H1 (cell line): Measurements from ENCODE around the gene BRIP1. TPM values are rescaled to one million over a fixed set of nuclear protein-coding genes. Genes with fewer than 3 reads are reported as not detected.
"Not testable (repeated sequence)": the region's sequence is repeated elsewhere in the genome, so short reads cannot be mapped to it uniquely, and the experiment has no call there.

Experiments
- CTCF ChIA-PET: fragments of 300-600 bp; sonication (Branson Sonifier 250); formaldehyde crosslinking; loops from one replicate; lab custom pipeline; 2021; ENCODE audit not compliant: partially characterized antibody; lab: Charles Lee
- POLR2A ChIA-PET: fragments of 300-600 bp; sonication (Branson Sonifier 250); formaldehyde crosslinking; loops from one replicate; lab custom pipeline; 2021; ENCODE audit warnings: inconsistent platforms; ENCODE audit not compliant: partially characterized antibody; lab: Charles Lee
- DNase-seq, 2 experiments: peaks; one replicate each; pipeline versions ENCODE4 v3.0.0 to v3.0.0-alpha.2; 2010 to 2022; ENCODE audit warnings: low spot score in 2 of 2, low read depth in 1 of 2, mixed read lengths in 1 of 2
- FAIRE-seq: peaks from 2 replicates; lab custom pipeline; 2011; peaks lifted over from hg19 to GRCh38; lab: Jason Lieb, UNC
- H2AFZ ChIP-seq: 2 replicates; pipeline ENCODE4 v1.8.1; 2012; ENCODE audit warnings: low read length, inconsistent platforms
- H2AK5ac ChIP-seq: 2 replicates; pipeline ENCODE4 v1.6.1; 2013; ENCODE audit warnings: low read depth, low read length
- H2BK120ac ChIP-seq: replicated peaks from 2 replicates; pipeline ENCODE3; 2013; ENCODE audit warnings: low read depth, low read length, inconsistent platforms
- H2BK12ac ChIP-seq: 2 replicates; pipeline ENCODE4 v1.6.1; 2013; ENCODE audit warnings: low read depth, low read length
- H2BK15ac ChIP-seq: 2 replicates; pipeline ENCODE4 v1.6.1; 2013; ENCODE audit warnings: low read length
- H2BK20ac ChIP-seq: 2 replicates; pipeline ENCODE4 v1.6.1; 2013; ENCODE audit warnings: low read length
- H2BK5ac ChIP-seq: 2 replicates; pipeline ENCODE4 v1.6.1; 2013; ENCODE audit warnings: low read depth, low read length
- H3K14ac ChIP-seq: 2 replicates; pipeline ENCODE4 v1.6.1; 2013; ENCODE audit warnings: inconsistent platforms; ENCODE audit not compliant: insufficient read length
- H3K18ac ChIP-seq: 2 replicates; pipeline ENCODE4 v1.6.1; 2013; ENCODE audit warnings: low read length; ENCODE audit errors: extremely low read depth
- H3K23ac ChIP-seq: 2 replicates; pipeline ENCODE4 v1.6.1; 2013; ENCODE audit warnings: inconsistent platforms; ENCODE audit not compliant: insufficient read length
- H3K23me2 ChIP-seq: 2 replicates; pipeline ENCODE4 v1.6.1; 2013; ENCODE audit warnings: low read depth, low read length
- H3K27ac ChIP-seq: 2 replicates; pipeline ENCODE4 v1.6.1; 2011; ENCODE audit warnings: low read depth, low read length, inconsistent platforms
- H3K27me3 ChIP-seq, 4 experiments: replicated peaks in 1 of 4; 1 replicate in 1 of 4; 2 replicates in 3 of 4; pipeline versions ENCODE4 v1.6.1 to v1.8.1; 2011 to 2013; ENCODE audit warnings: low read length in 3 of 4, mild to moderate bottlenecking in 3 of 4, inconsistent platforms in 2 of 4, mixed read lengths in 2 of 4, moderate library complexity in 1 of 4; ENCODE audit not compliant: control insufficient read depth in 3 of 4, insufficient read depth in 3 of 4; ENCODE audit errors: extremely low read depth in 1 of 4
- H3K36me3 ChIP-seq, 4 experiments: 2 replicates each; pipeline versions ENCODE4 v1.6.1 to v1.8.1; 2011 to 2013; ENCODE audit warnings: mild to moderate bottlenecking in 4 of 4, low read length in 3 of 4, moderate library complexity in 2 of 4, control low read depth in 1 of 4, inconsistent platforms in 1 of 4; ENCODE audit not compliant: insufficient read depth in 4 of 4, control insufficient read depth in 2 of 4
- H3K4ac ChIP-seq: replicated peaks from 2 replicates; pipeline ENCODE3; 2013; ENCODE audit warnings: low read length, low read depth, mixed read lengths, inconsistent platforms; ENCODE audit not compliant: insufficient read length
- H3K4me1 ChIP-seq, 4 experiments: replicated peaks in 1 of 4; 1 replicate in 1 of 4; 2 replicates in 3 of 4; pipeline versions ENCODE4 v1.6.1 to v1.8.1; 2011 to 2013; ENCODE audit warnings: low read length in 3 of 4, inconsistent platforms in 2 of 4, mixed read lengths in 1 of 4; ENCODE audit not compliant: insufficient read depth in 4 of 4, control insufficient read depth in 3 of 4
- H3K4me2 ChIP-seq, 2 experiments: 2 replicates each; pipeline versions ENCODE4 v1.6.1 to v1.8.1; 2011 to 2013; ENCODE audit warnings: low read depth in 2 of 2, low read length in 2 of 2, control low read depth in 1 of 2, inconsistent platforms in 1 of 2, mild to moderate bottlenecking in 1 of 2; ENCODE audit not compliant: insufficient read depth in 1 of 2
- H3K4me3 ChIP-seq, 4 experiments: fragments of 200-600, 300-600 bp in 1 of 4; sonication (generic), shearing (Covaris generic), sonication (Bioruptor Twin) in 1 of 4; 2 replicates each; pipeline versions ENCODE4 v1.5.1 to v1.8.1; 2011 to 2016; ENCODE audit warnings: low read length in 4 of 4, low read depth in 3 of 4, control low read depth in 2 of 4, inconsistent platforms in 2 of 4, mild to moderate bottlenecking in 2 of 4, mixed read lengths in 1 of 4, moderate library complexity in 1 of 4; ENCODE audit not compliant: insufficient read depth in 2 of 4; ENCODE audit errors: extremely low read depth in 1 of 4
- H3K56ac ChIP-seq: replicated peaks from 2 replicates; pipeline ENCODE3; 2013; ENCODE audit warnings: low read depth, mild to moderate bottlenecking, mixed read lengths, low read length, inconsistent platforms; ENCODE audit not compliant: insufficient read length
- H3K79me1 ChIP-seq: 2 replicates; pipeline ENCODE4 v1.6.1; 2013; ENCODE audit warnings: low read depth, low read length, control low read depth
- H3K79me2 ChIP-seq, 2 experiments: 2 replicates each; pipeline versions ENCODE4 v1.6.1 to v1.8.1; 2012 to 2013; ENCODE audit warnings: low read length in 2 of 2, mild to moderate bottlenecking in 2 of 2, inconsistent platforms in 1 of 2; ENCODE audit not compliant: insufficient read depth in 2 of 2, control insufficient read depth in 1 of 2
- H3K9ac ChIP-seq, 4 experiments: replicated peaks in 1 of 4; 1 replicate in 1 of 4; 2 replicates in 3 of 4; pipeline versions ENCODE4 v1.6.1 to v1.8.1; 2011 to 2013; ENCODE audit warnings: low read depth in 3 of 4, low read length in 3 of 4, control low read depth in 2 of 4, mild to moderate bottlenecking in 2 of 4, moderate library complexity in 2 of 4, inconsistent platforms in 1 of 4; ENCODE audit errors: extremely low read depth in 1 of 4
- H3K9me3 ChIP-seq, 2 experiments: 2 replicates each; pipeline versions ENCODE4 v1.6.1 to v1.8.1; 2012 to 2013; ENCODE audit warnings: mild to moderate bottlenecking in 2 of 2, moderate library complexity in 2 of 2, control low read depth in 1 of 2, inconsistent platforms in 1 of 2, low read depth in 1 of 2, low read length in 1 of 2, mixed read lengths in 1 of 2; ENCODE audit not compliant: insufficient read depth in 2 of 2
- H4K20me1 ChIP-seq, 2 experiments: replicated peaks in 1 of 2; 2 replicates each; pipeline versions ENCODE3 to v1.8.1; 2011 to 2013; ENCODE audit warnings: inconsistent platforms in 2 of 2, low read length in 2 of 2, mild to moderate bottlenecking in 1 of 2; ENCODE audit not compliant: insufficient read depth in 2 of 2, control insufficient read depth in 1 of 2
- H4K5ac ChIP-seq: 2 replicates; pipeline ENCODE4 v1.6.1; 2013; ENCODE audit warnings: low read length, low read depth, mixed read lengths, inconsistent platforms; ENCODE audit not compliant: insufficient read length
- H4K8ac ChIP-seq: 2 replicates; pipeline ENCODE4 v1.8.0; 2013; ENCODE audit warnings: mild to moderate bottlenecking, moderate library complexity, low read length, inconsistent platforms; ENCODE audit not compliant: insufficient read depth; ENCODE audit errors: extremely low read depth
- H4K91ac ChIP-seq: replicated peaks from 2 replicates; pipeline ENCODE3; 2013; ENCODE audit warnings: low read length, mixed read lengths, inconsistent platforms; ENCODE audit not compliant: insufficient read length
- WGBS, 2 experiments: shearing (Covaris generic) in 1 of 2; methylation state at CpG; one replicate each; pipeline versions ENCODE4 v1.1.6 to v1.1.7; 2013 to 2015; ENCODE audit warnings: low lambda C conversion rate in 2 of 2, mixed read lengths in 2 of 2, inconsistent platforms in 1 of 2, low coverage in 1 of 2, missing lambda C conversion rate in 1 of 2; ENCODE audit not compliant: insufficient replicate concordance in 2 of 2, insufficient coverage in 1 of 2, insufficient read length in 1 of 2; ENCODE audit errors: extremely low coverage in 1 of 2, missing lambda C conversion rate in 1 of 2; 5-methylcytosine and 5-hydroxymethylcytosine counted together
- polyA plus RNA-seq, 7 experiments: library from polyadenylated mRNA; depleted of rRNA in 3 of 7; stranded (reverse) in 5 of 7; unstranded in 2 of 7; fragments of >200 nt in 5 of 7; fragments of 200-250 nt in 2 of 7; gene quantifications; 1 replicate in 5 of 7; 2 replicates in 1 of 7; 4 replicates in 1 of 7; pipeline versions ENCODE4 v1.2.1 to v1.2.3, GENCODE V29; 2011 to 2013; ENCODE audit warnings: missing spikeins in 2 of 7, mixed read lengths in 2 of 7
- total RNA-seq: library from RNA; stranded (reverse); fragmentation: NEBNext Ultra II Directional; extraction: Animal tissue kit (Norgen Biotek cat#: 25700); gene quantifications from 2 replicates; pipeline ENCODE4 v1.2.1, GENCODE V29; 2021

The BRIP1 gene
- total and polyA plus RNA-seq, 2 of the 8 experiments (the other 6 are each of a cell fraction or from before 2014, with no cell fraction given): 5.8 to 19.2 TPM

GRCh38 chr17:61774087-61774486, 89.2 kb downstream of the BRIP1 start:
- H3K14ac ChIP-seq, H3K4me1 ChIP-seq, H2AFZ ChIP-seq, H2BK12ac ChIP-seq, H3K79me2 ChIP-seq, H2AK5ac ChIP-seq, H3K79me1 ChIP-seq, H3K18ac ChIP-seq, H3K9ac ChIP-seq, H4K91ac ChIP-seq, H2BK20ac ChIP-seq, H4K20me1 ChIP-seq, H3K27me3 ChIP-seq, H3K23me2 ChIP-seq, H3K4ac ChIP-seq, H3K4me2 ChIP-seq, H2BK15ac ChIP-seq, H2BK5ac ChIP-seq, H4K5ac ChIP-seq, H3K27ac ChIP-seq, CTCF ChIA-PET, H3K56ac ChIP-seq, FAIRE-seq, H4K8ac ChIP-seq, DNase-seq, H3K4me3 ChIP-seq, POLR2A ChIA-PET, H2BK120ac ChIP-seq, H3K23ac ChIP-seq: not testable (repeated sequence)
- Histone ChIP-seq H3K36me3 (peaks cover 0 to 28% (median 7%) of the 10 kb centered on the region in 4 experiments; a peak in 4 of 8 replicates), H3K9me3 (0 out of 4 replicates have a peak, but pooled peaks cover 0 to 10% of the 10 kb centered on the region in 2 experiments)
- 92% methylated on average over 3 of the region's 3 CpGs; no CpG with 5 or more reads in 1 of the 2 experiments for WGBS, 2 experiments
